MCF 10A (cell line): ENCODE results near the gene HOXC11. TPM values are rescaled to one million over a fixed set of nuclear protein-coding genes. Genes with fewer than 3 reads are reported as not detected.

Experiments
- BruUV-seq: library from RNA; stranded (reverse); fragments of 400-500 nt; replicated peaks from 2 replicates; lab custom pipeline; 2021; lab: Mats Ljungman, UMichigan
- CTCF ChIA-PET: fragments of 300-600 bp; sonication (Branson Sonifier 250); formaldehyde crosslinking; extraction: SDS; loops from one replicate; lab custom pipeline; 2021; ENCODE audit warnings: antibody characterized with exemption, inconsistent platforms; lab: Yijun Ruan, JAX
- POLR2A ChIA-PET: fragments of 300-600, 350-650 bp; sonication (Branson Sonifier 250); formaldehyde crosslinking; extraction: SDS; loops from one replicate; lab custom pipeline; 2020; ENCODE audit warnings: antibody characterized with exemption, inconsistent platforms; lab: Yijun Ruan, JAX
- DNase-seq: peaks from one replicate; pipeline ENCODE4 v3.0.0-alpha.2; 2018; ENCODE audit not compliant: unreplicated experiment
- H3K27ac Mint-ChIP-seq: one replicate; pipeline ENCODE4 v1.8.0; 2022; ENCODE audit warnings: mild to moderate bottlenecking, low read depth, mixed read lengths; ENCODE audit not compliant: unreplicated experiment
- H3K27me3 Mint-ChIP-seq: one replicate; pipeline ENCODE4 v1.8.0; 2022; ENCODE audit warnings: mixed read lengths; ENCODE audit not compliant: insufficient read depth, unreplicated experiment
- H3K36me3 Mint-ChIP-seq: one replicate; pipeline ENCODE4 v1.8.0; 2022; ENCODE audit warnings: mild to moderate bottlenecking, moderate library complexity, mixed read lengths; ENCODE audit not compliant: insufficient read depth, unreplicated experiment
- H3K4me1 Mint-ChIP-seq: one replicate; pipeline ENCODE4 v1.8.0; 2022; ENCODE audit warnings: mixed read lengths; ENCODE audit not compliant: insufficient read depth, unreplicated experiment
- H3K4me3 Mint-ChIP-seq: one replicate; pipeline ENCODE4 v1.8.0; 2022; ENCODE audit warnings: mild to moderate bottlenecking, moderate library complexity, mixed read lengths; ENCODE audit not compliant: unreplicated experiment
- H3K9me3 Mint-ChIP-seq: one replicate; pipeline ENCODE4 v1.8.0; 2022; ENCODE audit warnings: mixed read lengths; ENCODE audit not compliant: unreplicated experiment
- CTCF ChIP-seq: fragments of 200-600 bp; IDR thresholded peaks from one replicate; pipeline ENCODE4 v1.8.0; 2022; ENCODE audit warnings: antibody characterized with exemption, mild to moderate bottlenecking; ENCODE audit not compliant: unreplicated experiment
- intact Hi-C: fragments of 100-400 bp; cut with micrococcal nuclease; formaldehyde crosslinking; loops from 2 replicates; pipeline ENCODE4 v1.14.1; 2022
- total RNA-seq: library from RNA; stranded (reverse); gene quantifications from 2 replicates; pipeline ENCODE4 v1.2.3, GENCODE V29; 2022

The HOXC11 gene
- total RNA-seq, 1 experiment from 2014 or later, result 1.2 TPM

GRCh38 chr12:54007538-54008259, 34.8 kb downstream of the HOXC11 start:
- CTCF ChIA-PET, result interaction anchor here (0.5 to 12.4 kb wide), 15 partner anchors 10 to 242 kb away, joined by 3 to 200 read pairs (median 5); partner anchors contain the start of genes HOXC5, HOXC6 and SMUG1
- H3K9me3 Mint-ChIP-seq, result no peaks in the 10 kb centered on the region
- no peak for DNase-seq
- POLR2A ChIA-PET, result interaction anchor here (0.5 to 3.1 kb wide), 9 partner anchors 8 to 263 kb away, joined by 3 to 22 read pairs (median 5); partner anchors contain the start of genes HOXC5 and HOXC9
- H3K4me3 Mint-ChIP-seq, result no peak overlapping the region
- H3K4me1 Mint-ChIP-seq, result peaks cover 16% of the 10 kb centered on the region
- H3K27ac Mint-ChIP-seq, result no peak overlapping the region
- no peaks in the 10 kb centered on the region for H3K27me3 Mint-ChIP-seq
- BruUV-seq, result no TSS peak
- intact Hi-C loops, result loop anchor here (10.0 kb wide), 1 partner anchor 357 kb away; the partner anchor contains the start of gene GPR84
- TF ChIP-seq CTCF, result no peak
- peaks cover 7% of the 10 kb centered on the region for H3K36me3 Mint-ChIP-seq

DNA sequence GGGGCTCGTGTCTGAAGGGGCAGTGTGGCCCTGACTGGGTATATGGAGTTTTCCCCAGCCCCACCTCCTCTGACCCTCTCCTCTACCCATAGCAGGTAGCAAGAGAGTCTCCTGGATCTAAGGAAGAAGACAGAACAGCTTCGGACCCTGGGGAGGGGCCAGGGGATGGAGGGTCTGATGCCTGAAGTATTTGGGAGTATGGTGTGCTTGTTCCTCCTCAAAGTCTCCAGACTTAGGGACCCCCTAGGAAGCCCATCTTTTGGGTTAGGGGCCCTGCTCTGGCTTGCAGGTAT, 35.3 kb downstream of the HOXC11 start:
- Mint-ChIP-seq H3K4me3 (peak overlapping the region; percentile 75), H3K36me3 (peaks cover 2% of the 10 kb centered on the region), H3K9me3 (no peaks in the 10 kb centered on the region), H3K4me1 (peaks cover 16% of the 10 kb centered on the region), H3K27ac (no peak overlapping the region), H3K27me3 (no peaks in the 10 kb centered on the region)
- CTCF ChIA-PET, result interaction anchor here (0.5 to 12.4 kb wide), 15 partner anchors 9 to 287 kb away, joined by 3 to 200 read pairs (median 8); partner anchors contain the start of genes HOXC5, HOXC6 and SMUG1
- no peak for TF ChIP-seq CTCF
- no TSS peak for BruUV-seq
- no peak for DNase-seq
- POLR2A ChIA-PET, result interaction anchor here (0.5 to 3.1 kb wide), 12 partner anchors 8 to 263 kb away, joined by 3 to 22 read pairs (median 6); partner anchors contain the start of genes HOXC5, HOXC9 and SMUG1
- intact Hi-C loops, result loop anchor here (10.0 kb wide), 1 partner anchor 357 kb away; the partner anchor contains the start of gene GPR84

DNA sequence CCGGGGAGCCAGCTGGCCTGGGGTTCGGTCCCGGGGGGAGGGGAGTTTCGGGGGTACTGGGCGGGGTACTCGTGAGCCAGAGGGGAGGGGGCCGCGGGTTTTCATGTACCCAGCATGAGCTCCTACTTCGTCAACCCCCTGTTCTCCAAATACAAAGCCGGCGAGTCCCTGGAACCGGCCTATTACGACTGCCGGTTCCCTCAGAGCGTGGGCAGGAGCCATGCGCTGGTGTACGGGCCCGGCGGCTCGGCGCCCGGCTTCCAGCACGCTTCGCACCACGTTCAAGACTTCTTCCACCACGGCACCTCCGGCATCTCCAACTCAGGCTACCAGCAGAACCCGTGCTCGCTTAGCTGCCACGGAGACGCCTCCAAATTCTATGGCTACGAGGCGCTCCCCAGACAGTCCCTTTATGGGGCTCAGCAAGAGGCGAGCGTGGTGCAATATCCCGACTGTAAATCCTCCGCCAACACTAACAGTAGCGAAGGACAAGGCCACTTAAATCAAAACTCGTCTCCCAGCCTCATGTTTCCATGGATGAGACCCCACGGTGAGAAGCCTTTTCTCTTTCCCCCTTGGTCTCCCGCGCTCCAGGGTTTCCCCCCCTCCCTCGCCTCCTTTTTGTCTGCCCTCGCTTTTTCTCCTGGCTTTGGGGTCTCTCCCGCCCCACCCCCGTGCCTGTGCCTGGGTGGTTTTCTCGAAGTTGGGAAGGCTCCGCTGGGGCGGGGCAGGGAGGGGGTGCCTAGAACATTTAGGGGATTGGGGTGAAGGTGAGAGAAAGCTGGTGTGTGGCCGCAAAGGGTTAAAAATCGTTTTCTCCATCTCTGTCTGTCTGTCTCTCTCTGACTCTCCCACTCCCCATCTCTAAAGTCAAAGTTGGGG, 36.5 kb downstream of the HOXC11 start:
- TSS peak; percentile 49 for BruUV-seq
- ChIA-PET CTCF (interaction anchor here (0.7 to 12.4 kb wide), 15 partner anchors 8 to 1682 kb away, joined by 3 to 200 read pairs (median 10); partner anchors contain the start of genes HOXC5, HOXC6 and SMUG1), POLR2A (interaction anchor here (0.6 to 3.1 kb wide), 19 partner anchors 8 to 349 kb away, joined by 3 to 20 read pairs (median 4); partner anchors contain the start of genes HOXC5, HOXC6, HOXC9 and SMUG1)
- DNase-seq, result peak; percentile 47
- Mint-ChIP-seq H3K36me3 (no peaks in the 10 kb centered on the region), H3K9me3 (no peaks in the 10 kb centered on the region), H3K4me3 (peak overlapping the region; percentile 75), H3K27me3 (no peaks in the 10 kb centered on the region), H3K4me1 (peaks cover 22% of the 10 kb centered on the region), H3K27ac (peak overlapping the region; percentile 79)
- intact Hi-C loops, result loop anchor here (10.0 kb wide), 1 partner anchor 355 kb away; the partner anchor contains the start of gene GPR84
- no peak for TF ChIP-seq CTCF
